Cerebellar nuclear complex (tissue), 1 donor: ENCODE measurements around the gene KIF6.
"Not testable (repeated sequence)": the region's sequence is repeated elsewhere in the genome, so short reads cannot be mapped to it uniquely, and the experiment has no call there.

Source experiments
- DNase-seq, 2 experiments: peaks; one replicate each; lab custom pipeline; 2025; lab: John Stamatoyannopoulos, UW

KIF6 gene

DNA sequence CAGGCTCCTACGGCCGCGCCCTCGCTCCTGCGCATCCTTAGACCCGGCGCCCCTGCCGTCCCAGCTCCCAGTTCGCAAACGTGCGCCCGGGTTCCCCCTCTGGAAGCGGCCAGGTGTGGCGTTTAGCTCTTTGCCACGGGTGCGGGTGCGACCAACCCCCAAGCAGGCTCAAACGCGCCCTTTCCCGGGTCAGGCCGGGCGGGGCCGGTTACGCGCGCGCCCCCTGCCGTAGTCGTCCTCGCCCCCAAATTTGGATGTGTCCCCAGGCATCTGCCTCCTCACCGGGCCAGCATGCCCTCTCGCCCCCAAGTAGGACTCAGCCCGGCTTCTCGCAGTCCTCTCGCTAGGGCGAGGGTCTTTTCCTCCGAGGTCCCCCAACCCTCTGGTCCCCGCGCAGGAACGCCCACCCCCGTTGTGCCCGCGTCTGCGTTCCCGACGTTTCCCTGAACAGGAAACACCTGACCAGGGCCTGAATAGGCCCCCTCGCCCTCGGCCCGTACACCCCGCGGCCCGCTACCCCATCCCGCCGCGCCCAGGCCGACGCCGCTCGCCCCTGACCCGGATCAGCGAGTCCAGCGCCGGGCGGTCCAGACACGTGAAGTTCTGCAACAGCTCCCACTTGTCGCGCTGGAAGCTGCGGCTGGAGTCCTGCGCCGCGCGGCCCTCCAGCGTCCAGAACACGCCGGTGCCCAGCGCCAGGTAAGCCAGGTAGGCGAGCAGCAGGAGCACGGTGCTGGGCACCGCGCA lies 411.5 kb downstream of the KIF6 start:
- no peak for DNase-seq

DNA sequence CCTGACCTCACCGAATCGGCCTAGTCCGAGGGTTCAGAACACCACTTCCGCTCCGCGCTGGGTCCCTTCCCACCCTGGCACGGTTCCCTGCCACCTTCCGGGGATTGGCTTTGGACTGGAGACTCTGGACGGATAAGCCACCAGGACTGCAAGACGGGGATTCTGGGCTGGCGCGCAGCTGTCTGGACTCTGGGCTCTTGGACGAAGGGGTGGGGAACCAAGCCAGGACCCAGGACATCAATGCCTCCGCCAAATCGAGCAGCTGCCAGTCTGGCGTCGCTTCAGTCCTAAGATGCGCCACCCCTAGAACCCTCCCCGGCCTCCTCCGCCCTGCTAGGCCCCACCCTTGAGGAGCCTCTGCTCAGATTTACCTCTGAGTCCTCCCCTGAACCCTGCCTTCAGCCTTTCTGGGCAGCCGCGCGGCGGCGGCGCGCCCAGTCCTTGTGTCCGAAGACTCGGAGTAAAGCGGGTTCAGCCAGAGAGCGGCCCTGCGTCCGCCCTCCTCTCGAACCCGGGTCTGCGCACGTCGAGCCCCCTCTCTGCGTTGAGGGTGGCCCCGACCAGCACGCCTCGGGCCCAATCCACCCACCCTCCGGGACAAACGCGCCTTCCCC lies 412.2 kb downstream of the KIF6 start:
- no peak for DNase-seq

DNA sequence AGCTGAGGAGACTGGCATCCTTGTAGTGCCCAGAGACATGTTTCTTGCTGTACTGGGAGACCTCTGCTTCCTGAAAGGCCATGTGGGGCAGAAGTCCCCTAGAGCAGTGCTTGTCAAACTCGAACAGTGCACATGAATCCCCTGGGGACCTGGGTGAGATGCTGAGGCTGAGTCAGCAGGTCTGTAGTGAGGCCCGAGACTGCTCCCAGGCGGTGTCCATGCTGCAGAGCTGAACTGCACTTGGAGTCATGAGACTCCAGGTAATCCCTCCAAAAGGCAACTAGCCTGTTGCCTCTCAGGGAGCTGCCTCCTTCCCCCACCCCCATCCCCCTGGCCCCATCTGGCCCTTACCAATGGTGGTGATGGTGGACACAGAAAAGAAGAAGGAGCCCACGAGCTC lies 414.7 kb downstream of the KIF6 start:
- DNase-seq: no peak

DNA sequence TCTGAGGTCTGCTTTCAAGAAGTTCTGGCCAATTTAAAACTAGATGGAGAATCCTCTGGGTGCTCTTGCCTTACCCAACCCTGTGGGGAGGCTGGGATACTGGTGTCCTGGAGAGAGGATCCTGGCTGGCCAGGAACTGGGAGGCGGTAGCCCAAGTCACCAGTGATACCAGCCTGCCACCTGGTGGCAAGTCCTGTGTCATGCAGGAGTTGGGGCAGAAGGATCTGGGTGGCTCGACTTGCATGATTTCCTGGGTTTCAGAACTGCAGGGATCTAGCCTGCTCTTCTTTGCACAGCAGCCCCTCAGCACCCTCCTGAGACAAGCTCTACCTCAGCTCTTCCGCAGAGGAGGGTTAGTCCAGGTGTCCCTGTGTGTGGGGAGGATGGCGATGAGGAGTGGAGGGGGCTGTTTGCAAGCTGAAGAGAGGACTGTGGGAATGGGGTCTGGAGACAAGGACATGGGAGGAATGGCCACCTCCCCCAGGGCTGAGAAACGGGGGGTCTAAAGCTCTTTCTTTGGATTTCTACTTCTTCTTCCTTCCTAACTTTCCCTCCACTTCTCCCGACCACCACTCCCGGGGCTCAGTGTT lies 415.2 kb downstream of the KIF6 start:
- DNase-seq: no peak

DNA sequence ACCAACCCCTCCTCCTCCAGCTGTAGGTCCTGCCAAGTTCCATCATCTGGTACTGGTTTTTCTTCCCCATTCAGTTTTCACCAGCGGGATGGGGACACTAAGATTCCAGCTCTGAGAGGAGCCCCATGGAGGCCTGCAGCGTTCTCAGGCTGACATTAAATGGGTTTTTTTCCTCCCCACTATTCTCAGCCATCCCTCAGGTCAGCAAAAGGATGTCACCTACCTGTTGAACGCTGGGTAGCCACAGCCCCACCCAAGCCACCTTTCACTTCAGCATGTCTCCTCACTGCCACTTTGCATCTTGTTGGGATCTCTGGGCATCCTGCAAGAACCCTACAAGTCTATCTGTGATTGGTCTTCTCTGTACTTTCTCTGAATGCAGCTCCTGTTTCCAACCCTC lies 417.7 kb downstream of the KIF6 start:
- no peak for DNase-seq

DNA sequence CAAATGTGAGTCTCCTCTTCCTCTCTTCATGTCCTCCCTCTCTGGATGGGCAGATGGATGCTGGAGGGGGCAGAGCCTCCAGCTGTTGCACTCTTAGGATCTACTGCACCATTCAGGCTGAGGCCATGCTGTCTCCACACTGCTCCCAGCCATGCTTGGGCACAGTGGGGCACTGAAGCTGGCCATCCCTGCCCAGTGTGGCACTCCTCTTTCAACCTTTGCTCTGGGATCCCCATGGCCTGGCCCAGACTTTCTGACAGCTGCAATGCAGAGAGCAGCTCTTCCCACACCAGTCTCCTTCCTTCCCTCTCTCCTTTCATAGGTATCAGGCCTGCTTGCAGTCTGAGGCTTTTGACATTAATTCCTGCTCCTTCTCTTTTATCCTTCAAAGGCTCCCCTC lies 420.3 kb downstream of the KIF6 start:
- no peak for DNase-seq

DNA sequence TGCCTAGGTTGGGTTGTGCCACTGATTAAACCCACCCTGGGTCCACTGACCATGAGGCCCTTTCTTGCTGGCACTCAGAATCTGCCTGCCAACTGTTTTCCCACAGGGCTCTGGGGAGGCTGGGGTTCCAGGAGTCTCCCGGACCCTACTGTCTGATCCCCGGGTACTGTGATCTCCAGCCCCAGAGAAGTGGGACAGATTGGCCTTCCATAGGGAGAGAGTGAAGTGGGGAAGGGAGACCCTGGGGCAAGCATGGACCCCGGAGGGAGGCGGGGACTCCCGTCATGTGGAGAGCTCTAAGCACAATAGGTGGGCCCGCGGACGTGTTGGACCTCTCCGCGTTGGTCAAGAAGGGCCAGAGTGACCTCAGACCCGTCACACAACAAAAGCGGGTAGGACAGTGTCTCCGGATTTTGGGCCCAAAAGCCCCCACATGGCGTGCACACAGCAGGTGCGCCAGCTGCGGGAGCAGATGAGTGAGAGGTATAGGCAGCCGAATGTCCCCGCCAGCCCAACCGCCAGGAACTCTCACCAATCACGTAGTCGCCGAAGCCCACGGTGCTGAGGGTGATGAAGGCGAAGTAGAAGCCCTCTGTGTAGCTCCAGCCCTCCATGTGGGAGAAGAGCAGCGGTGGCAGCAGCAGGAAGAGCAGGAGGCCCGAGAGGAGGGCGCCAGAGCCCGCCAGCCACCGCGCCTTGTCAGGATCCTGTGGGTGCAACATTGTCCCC lies 421.6 kb downstream of the KIF6 start:
- DNase-seq: no peak

DNA sequence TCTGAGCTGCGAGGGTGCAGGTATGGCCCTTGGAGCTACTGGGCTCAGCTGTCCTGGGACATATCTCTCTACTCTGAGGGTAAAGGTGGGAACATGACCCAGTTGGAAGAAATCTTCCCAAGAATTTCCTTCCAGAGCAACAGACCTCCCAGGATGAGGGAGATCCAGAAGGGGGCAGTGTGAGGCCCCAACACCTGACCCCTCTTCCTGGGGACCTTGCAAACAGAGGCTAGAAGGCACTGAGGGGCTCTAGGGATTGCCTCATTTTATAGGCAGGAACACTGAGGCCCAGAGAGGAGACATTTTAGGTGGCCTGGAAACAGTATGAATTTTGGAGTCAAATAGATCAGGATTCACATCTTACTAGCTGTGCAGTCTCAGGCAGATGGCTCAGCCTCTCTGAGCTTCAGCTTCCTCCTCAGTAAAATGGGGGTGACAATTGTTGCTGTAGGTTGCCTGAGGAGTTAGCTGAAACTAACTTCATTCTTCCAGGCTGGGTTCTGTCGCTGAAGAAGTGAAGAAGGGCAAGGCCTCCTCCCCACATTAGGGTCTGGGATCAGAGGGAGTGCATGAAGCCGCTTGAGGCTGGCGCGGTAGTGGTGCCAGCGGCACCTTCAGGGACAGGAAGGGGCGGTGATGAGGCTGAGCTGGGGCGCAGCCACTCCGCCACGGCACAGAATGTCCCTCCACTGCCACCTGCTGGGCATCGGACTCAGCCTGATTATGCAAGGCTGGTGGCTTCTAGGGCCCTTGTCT lies 422.4 kb downstream of the KIF6 start:
- DNase-seq: no peak

DNA sequence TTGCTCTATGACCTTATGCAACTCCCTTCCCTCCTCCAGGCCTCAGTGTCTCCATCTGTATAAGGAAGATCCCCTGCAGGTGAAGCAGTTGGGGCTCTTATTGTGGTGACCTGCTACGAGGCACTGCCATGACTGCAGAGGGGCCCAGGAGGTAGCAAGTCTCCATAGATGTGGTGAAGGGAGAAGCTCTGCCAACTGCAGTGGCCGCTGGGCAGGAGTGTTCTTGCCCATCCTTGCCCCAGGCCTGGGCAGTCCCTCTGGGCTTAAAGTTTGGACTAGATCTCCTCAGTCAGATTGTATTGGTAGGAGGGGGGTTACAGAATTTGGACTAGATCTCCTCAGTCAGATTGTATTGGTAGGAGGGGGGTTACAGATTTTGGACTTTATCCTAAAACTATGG lies 423.2 kb downstream of the KIF6 start:
- DNase-seq: no peak

DNA sequence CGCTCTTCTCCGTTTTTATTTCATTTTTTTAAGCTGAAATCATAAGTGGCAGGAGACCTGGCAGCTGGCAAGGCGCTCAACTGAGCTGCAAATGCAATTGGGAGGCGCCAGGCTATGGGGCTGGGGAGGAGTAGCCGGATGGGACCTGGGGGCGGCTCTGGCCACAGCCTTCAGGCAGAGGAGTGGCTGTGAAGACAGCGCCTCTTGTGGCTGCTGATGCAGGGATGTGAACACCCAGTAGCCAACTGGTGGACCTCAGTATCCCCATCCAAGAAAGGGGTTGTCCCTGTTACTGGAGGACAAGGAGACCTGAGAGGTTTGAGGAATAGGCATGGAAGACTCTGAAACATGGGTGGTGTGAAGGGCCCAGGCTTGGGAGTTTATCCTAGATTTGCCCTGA lies 423.6 kb downstream of the KIF6 start:
- DNase-seq: no peak

DNA sequence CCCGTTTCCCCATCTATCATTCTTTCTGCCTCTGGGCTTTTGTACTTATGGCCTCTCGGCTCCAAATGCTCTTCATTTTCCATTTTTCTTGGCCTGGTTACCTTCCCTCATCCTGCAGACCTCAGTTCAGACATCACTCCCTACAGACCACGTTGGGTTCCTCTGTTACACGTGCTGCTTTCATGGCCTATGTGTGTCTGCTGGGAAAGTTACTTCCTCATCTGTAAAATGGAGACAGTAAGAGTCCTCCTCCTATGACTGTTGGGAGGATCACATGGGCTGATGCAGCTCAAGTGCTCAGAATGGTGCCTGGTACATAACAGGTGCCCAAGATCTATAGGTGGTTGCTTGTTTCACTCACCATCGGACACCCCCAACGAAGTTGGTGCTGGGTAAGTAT lies 424.5 kb downstream of the KIF6 start:
- DNase-seq: no peak

DNA sequence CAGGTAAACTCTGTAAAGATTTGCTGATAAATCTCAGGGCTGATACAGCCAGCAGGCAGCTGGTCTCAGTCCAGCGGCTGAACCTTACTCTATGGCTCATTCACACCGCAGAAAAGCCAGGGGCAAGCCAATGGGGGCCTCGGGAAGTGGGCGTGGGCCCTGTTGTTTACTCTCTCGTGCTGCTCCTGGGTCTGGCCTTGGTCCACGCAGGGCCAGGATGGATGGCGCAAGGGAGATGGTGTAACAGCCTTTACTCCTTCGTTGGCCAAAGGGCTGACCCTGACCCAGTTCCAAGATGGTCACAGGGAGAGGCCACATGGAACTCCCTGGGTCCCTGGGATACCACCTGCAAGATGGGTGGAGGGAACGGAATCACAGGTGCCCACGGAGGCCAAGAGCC lies 427.1 kb downstream of the KIF6 start:
- DNase-seq: no peak

DNA sequence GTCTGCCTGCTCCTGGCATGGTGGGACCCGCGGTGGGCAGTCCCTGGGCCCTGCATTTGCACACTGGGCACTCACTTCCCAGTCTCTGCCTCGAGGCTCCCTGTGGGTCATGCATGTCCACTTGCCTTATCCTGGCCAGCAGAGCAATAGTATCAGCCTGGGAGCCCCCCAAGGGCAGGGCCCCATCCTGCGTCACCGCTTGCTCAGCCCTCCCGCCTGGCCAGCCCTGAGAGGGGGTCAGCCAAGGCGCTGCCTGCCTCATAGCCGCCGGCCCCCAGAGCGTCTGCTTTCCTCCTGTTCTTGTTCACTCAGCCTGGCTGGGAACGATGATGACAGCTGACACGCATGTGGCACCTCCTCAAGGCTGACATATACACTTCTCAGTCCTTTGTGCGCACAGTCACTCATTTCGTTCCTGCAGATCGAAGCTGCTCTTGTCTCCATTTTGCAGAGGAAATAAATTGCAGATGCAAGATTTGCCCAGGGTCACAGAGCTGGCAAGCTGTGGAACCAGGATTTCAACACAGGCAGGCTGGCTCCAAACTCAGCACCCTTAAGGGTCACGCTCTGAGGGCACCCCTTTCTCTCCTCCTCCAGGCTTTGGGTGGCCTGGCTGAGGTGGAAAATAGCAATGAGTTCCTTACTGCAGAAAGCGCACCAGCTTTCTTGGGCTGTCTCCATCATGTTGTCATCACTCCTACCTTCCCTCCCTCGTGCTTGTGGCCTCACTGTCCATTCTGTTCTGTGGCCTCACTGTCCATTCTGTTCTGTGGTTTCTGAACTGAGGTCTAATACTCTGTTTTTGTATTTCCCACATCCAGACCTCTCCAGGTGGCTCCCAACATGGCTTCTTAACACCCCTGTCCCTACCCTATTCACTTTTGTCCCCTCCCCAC lies 428.2 kb downstream of the KIF6 start:
- DNase-seq: no peak

DNA sequence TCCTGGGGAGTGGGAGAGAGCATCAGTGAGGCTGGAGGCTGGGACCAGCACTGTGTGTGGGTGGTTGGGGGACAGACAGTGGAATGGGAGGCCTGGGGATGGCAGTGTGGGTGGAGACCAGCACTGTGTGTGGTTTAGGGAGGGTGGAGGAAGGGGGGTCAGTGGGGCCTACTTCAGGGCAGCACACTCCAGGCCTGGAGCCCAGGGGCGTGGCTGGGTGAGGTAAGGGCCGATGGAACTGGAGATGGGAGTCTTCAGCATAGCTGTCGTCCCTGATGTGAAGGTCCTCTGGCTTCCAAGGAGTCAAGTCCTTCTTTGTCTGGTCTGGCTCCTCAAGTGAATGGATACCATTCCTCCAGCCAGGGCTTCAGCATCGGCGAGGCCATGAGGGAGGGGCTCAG lies 429.6 kb downstream of the KIF6 start:
- DNase-seq: no peak

DNA sequence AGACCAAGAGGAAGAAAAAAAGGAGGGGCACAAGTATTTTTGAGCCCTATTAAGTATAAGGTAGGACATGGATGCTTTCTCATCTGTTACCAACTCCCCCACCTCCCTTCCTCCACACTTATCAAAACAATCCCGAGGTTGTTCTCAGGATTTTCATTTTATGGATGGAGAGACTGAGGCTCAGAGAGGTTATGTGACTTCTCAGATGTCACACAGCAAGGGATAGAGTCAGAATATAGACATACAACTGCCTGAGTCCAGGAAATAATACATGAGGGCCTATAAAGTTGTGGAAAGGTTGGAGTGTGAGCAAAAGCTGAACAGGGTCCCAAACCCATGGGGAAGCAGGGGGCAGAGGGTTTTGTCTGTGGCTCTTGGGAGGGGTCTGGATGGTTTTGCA lies 430.3 kb downstream of the KIF6 start:
- DNase-seq: no peak

DNA sequence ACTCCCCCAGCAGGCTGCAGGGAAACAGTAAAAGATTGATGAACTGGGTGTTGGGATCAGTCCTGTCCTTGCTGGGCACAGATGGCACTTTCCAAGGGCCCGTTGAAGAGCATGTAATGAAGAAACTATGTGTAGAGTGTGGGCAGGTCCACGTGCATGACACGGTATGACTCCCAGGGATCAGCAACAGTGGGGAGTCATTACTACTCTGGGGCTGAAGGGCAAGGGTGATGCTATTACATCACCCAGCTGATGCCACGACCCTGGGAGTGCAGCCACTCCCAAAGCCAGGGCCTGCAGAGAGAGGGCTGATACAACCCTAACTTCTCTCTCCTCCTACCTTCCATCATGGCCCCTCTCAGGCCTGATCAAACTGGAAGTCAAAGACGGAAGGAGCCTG lies 431.1 kb downstream of the KIF6 start:
- no peak for DNase-seq

DNA sequence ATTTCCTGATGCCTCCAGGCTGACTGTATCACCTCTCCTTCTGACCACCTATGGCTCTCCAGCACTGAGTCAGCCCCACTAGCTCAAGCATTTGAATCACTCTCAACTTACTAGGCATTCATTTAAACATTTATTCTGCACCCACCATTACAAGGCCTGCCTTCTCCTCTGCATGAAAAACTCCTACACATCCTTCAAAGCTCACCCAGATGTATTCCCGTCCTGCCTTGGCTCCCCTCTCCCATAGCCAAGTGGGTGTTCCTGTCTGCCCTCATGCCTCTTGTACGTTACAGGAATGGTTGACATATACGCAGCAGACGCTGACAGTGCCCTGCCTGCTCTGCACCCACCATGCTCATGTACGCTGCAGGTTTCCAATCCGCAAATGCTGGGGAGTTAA lies 432.6 kb downstream of the KIF6 start:
- no peak for DNase-seq

DNA sequence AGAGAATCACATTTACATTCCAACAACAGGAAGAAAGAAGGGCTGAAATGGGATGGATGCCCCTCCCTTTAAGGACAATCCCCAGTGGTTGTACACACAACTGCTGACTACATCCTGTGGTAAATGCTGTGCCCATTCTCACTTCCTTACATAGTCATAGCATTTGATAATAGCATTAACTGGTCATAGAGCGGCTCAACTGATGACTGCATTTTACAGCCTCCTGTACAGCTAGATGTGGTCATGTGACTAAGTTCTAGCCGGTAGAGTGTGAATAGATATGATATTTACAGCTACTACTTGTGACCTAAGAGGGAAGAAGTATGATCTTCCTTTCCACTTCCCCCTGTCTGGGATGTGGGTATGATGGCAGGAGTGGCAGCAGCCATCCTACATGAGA lies 435.7 kb downstream of the KIF6 start:
- no peak for DNase-seq

DNA sequence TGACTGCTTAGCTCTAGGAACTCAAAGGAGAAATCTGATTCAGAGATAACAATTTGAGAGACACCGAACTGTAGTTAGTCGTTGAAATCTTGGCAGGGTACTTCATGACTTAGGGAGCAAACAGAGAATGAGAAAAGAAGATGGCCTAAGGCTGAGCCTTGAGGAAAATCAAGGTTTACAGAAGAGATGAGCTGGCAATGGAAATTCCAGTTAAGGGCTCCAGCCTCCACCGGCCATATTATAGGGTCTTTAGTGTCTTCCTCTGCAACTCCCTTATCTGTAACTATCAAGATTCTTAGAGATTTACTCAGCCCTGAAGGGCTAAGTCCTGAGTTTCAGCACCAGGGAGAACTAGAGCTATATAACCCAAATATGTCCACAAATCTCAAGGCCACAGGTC lies 437.6 kb downstream of the KIF6 start:
- DNase-seq: no peak

DNA sequence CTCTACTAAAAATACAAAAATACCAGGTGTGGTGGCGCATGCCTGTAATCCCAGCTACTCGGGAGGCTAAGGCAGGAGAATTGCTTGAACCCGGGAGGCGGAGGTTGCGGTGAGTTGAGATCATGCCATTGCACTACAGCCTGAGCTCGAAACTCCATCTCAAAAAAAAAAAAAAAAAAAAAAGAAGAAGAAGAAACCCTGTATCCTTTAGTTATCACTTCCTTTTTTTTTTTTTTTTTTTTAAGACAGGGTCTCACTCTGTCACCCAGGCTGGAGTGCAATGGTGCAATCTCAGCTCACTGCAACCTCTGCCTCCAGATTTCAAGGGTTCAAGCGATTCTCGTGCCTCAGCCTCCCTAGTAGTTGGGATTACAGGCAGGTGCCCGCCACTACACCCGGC lies 438.6 kb downstream of the KIF6 start:
- not testable (repeated sequence) for DNase-seq

DNA sequence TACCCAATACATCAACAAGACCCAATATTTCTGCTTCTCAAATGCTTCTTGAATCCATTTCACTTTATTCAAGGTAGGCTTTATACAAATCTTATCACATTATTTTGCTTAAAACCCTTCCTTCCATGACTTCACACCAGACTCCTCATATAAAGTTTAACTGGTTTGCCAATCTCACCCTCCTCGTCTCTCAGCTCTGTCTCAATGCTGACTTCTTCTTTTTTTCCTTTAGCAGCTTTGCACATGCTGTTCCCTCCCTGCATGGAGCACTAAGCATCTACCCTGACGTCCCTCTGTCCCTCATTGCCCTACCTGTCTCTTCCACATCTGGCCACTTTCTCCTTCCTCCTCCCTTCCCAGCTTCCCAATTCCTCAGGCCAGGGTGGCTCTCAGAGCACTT lies 442.4 kb downstream of the KIF6 start:
- DNase-seq: no peak
